GM04504 (cell line): ENCODE data around the gene TMEM9.

ENCODE experiments used
- DNase-seq: peaks from one replicate; pipeline ENCODE4 v3.0.0-alpha.2; 2012; ENCODE audit warnings: low read depth

The TMEM9 gene

GRCh38 chr1:201126832-201127754 lies 27.2 kb downstream of the TMEM9 start, which contains the start of gene ASCL5:
Gene ASCL5, minus strand, starts transcription at chr1:201127184. Its CDS starts 11,812 bp downstream, at chr1:201115372.
- no peak for DNase-seq

- no peak for DNase-seq
Measured at GRCh38 chr1:201126463-201126831, 27.8 kb downstream of the TMEM9 start.

GRCh38 chr1:201125800-201126199 lies 28.5 kb downstream of the TMEM9 start:
- DNase-seq = no peak

- no peak for DNase-seq
Measured at GRCh38 chr1:201125019-201125418, 29.3 kb downstream of the TMEM9 start.

GRCh38 chr1:201123866-201124265 lies 30.4 kb downstream of the TMEM9 start:
- no peak for DNase-seq

- DNase-seq = no peak
Measured at GRCh38 chr1:201122321-201122957, 31.8 kb downstream of the TMEM9 start.

- DNase-seq = no peak
Measured at GRCh38 chr1:201119206-201120197, 34.8 kb downstream of the TMEM9 start.

- no peak for DNase-seq
Measured at GRCh38 chr1:201116091-201116490, 38.2 kb downstream of the TMEM9 start.

- no peak for DNase-seq
Measured at GRCh38 chr1:201115390-201115937, 38.8 kb downstream of the TMEM9 start.

- DNase-seq = peak; percentile 84
Measured at GRCh38 chr1:201114245-201115131, 39.8 kb downstream of the TMEM9 start.

GRCh38 chr1:201113451-201114244 lies 40.6 kb downstream of the TMEM9 start:
- DNase-seq = no peak

GRCh38 chr1:201112926-201113325 lies 41.3 kb downstream of the TMEM9 start:
- DNase-seq = no peak

GRCh38 chr1:201112173-201112731 lies 42.0 kb downstream of the TMEM9 start, which contains the start of gene CACNA1S:
Gene CACNA1S, minus strand, starts transcription at chr1:201112426. Its CDS starts 87 bp downstream, at chr1:201112339.
- DNase-seq = no peak

GRCh38 chr1:201111672-201112071 lies 42.6 kb downstream of the TMEM9 start:
- no peak for DNase-seq

GRCh38 chr1:201111156-201111555 lies 43.1 kb downstream of the TMEM9 start:
- DNase-seq = no peak

GRCh38 chr1:201110616-201111015 lies 43.7 kb downstream of the TMEM9 start:
- no peak for DNase-seq

- DNase-seq = no peak
Measured at GRCh38 chr1:201110138-201110537, 44.1 kb downstream of the TMEM9 start.

- no peak for DNase-seq
Measured at GRCh38 chr1:201109651-201110050, 44.6 kb downstream of the TMEM9 start.

GRCh38 chr1:201108614-201109013 lies 45.7 kb downstream of the TMEM9 start:
- no peak for DNase-seq
